Measurements from ENCODE around the gene CDH5. TPM values are rescaled to one million over a fixed set of nuclear protein-coding genes. Genes with fewer than 3 reads are reported as not detected.

Gene CDH5
- polyA plus RNA-seq, 1 of the 3 experiments (the other 2 are of a cell fraction) = not detected

DNA sequence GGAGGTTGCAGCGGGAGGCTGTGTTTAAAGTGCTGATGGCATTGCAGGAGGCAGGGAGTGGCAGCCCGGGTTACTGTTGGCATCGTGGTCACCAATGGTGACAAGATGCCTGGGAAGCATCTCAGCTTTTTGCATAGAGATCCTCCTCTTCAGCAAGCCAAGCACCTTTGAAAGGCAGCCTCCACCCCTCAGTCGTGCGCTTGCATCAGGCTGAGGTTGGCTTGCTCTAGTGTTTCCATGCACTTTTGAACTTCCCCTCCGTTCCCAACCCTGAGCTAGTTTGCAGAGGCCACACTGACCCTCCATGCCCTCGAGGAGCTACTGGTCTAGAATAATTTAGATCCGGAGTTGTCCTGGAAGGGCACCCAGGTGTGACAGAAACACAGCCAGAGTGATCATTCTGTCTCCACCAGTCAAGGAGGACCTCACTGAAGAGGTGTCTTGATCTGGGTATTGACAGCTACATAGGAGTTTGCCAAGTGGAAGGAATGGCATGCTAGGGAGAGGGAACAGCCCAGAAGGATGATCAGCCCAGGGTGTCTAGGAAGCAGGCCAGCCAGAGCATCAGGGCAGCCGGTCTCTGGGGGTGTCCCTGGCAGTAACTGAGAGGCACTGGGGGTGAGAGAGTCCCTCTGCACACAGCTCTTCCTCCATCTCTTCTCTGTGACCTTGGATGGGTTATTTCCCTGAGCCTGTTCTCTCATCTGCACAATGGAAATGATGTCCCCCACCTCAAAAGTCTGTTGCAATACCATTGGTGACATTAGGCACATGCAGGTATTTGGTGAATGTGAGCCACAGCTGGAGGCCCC, 68.3 kb downstream of the CDH5 start:
- no peak overlapping the region for H3K27ac ChIP-seq (ENCODE audit: low read depth in 2 of 2, low read length in 1 of 2)
- H3K9ac ChIP-seq = no peak overlapping the region
- no peaks in the 10 kb centered on the region for H3K9me2 ChIP-seq
- no peak overlapping the region for H2AFZ ChIP-seq (ENCODE audit: low read depth)
- CTCF ChIA-PET = no interaction called here
- DNase-seq = no peak
- peaks cover 12% of the 10 kb centered on the region for H3K27me3 ChIP-seq (ENCODE audit: insufficient read depth)
- no peaks in the 10 kb centered on the region for H4K20me1 ChIP-seq (ENCODE audit: insufficient read depth)
- WGBS (ENCODE audit: low lambda C conversion rate) = 63% methylated on average over 9 of the region's 9 CpGs
- POLR2A ChIA-PET = no interaction called here
- H3K79me2 ChIP-seq (ENCODE audit: insufficient read depth) = no peaks in the 10 kb centered on the region
- H3K9me3 ChIP-seq = no peaks in the 10 kb centered on the region
- H3K36me3 ChIP-seq (replicated peaks in 1 of 2; ENCODE audit: control insufficient read depth in 1 of 2, insufficient read depth in 2 of 2, low read length in 1 of 2) = no peaks in the 10 kb centered on the region
- no peak overlapping the region for H3K4me2 ChIP-seq
- peaks cover 4% of the 10 kb centered on the region for H3F3A ChIP-seq (replicated peaks; ENCODE audit: insufficient read depth)
- TF ChIP-seq, protein P1, sequence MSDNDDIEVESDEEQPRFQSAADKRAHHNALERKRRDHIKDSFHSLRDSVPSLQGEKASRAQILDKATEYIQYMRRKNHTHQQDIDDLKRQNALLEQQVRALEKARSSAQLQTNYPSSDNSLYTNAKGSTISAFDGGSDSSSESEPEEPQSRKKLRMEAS (IDR thresholded peaks at IDR 0.05; ENCODE audit: low read depth) = no peak
- TF ChIP-seq RFX5 (IDR thresholded peaks at IDR 0.05; ENCODE audit: low read length) = no peak
- TF ChIP-seq EZH2phosphoT487 (IDR thresholded peaks at IDR 0.05; ENCODE audit: borderline replicate concordance, low read depth) = no peak
- no peak for TF ChIP-seq YY1 (IDR thresholded peaks at IDR 0.05; ENCODE audit: low read depth)
- TF ChIP-seq, protein P2, sequence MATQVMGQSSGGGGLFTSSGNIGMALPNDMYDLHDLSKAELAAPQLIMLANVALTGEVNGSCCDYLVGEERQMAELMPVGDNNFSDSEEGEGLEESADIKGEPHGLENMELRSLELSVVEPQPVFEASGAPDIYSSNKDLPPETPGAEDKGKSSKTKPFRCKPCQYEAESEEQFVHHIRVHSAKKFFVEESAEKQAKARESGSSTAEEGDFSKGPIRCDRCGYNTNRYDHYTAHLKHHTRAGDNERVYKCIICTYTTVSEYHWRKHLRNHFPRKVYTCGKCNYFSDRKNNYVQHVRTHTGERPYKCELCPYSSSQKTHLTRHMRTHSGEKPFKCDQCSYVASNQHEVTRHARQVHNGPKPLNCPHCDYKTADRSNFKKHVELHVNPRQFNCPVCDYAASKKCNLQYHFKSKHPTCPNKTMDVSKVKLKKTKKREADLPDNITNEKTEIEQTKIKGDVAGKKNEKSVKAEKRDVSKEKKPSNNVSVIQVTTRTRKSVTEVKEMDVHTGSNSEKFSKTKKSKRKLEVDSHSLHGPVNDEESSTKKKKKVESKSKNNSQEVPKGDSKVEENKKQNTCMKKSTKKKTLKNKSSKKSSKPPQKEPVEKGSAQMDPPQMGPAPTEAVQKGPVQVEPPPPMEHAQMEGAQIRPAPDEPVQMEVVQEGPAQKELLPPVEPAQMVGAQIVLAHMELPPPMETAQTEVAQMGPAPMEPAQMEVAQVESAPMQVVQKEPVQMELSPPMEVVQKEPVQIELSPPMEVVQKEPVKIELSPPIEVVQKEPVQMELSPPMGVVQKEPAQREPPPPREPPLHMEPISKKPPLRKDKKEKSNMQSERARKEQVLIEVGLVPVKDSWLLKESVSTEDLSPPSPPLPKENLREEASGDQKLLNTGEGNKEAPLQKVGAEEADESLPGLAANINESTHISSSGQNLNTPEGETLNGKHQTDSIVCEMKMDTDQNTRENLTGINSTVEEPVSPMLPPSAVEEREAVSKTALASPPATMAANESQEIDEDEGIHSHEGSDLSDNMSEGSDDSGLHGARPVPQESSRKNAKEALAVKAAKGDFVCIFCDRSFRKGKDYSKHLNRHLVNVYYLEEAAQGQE (IDR thresholded peaks at IDR 0.05; ENCODE audit: low read depth, low read length) = no peak
- TF ChIP-seq RAD21 (IDR thresholded peaks at IDR 0.05; ENCODE audit: low read length) = no peak
- no peak for TF ChIP-seq MEF2A (IDR thresholded peaks at IDR 0.05; ENCODE audit: borderline replicate concordance, low read depth)
- TF ChIP-seq RCOR1 (IDR thresholded peaks at IDR 0.05; ENCODE audit: low read length) = no peak
- no peak for TF ChIP-seq JUND (IDR thresholded peaks at IDR 0.05)
- TF ChIP-seq SMC3 (IDR thresholded peaks at IDR 0.05; ENCODE audit: low read depth, low read length) = no peak
- TF ChIP-seq, protein P3, sequence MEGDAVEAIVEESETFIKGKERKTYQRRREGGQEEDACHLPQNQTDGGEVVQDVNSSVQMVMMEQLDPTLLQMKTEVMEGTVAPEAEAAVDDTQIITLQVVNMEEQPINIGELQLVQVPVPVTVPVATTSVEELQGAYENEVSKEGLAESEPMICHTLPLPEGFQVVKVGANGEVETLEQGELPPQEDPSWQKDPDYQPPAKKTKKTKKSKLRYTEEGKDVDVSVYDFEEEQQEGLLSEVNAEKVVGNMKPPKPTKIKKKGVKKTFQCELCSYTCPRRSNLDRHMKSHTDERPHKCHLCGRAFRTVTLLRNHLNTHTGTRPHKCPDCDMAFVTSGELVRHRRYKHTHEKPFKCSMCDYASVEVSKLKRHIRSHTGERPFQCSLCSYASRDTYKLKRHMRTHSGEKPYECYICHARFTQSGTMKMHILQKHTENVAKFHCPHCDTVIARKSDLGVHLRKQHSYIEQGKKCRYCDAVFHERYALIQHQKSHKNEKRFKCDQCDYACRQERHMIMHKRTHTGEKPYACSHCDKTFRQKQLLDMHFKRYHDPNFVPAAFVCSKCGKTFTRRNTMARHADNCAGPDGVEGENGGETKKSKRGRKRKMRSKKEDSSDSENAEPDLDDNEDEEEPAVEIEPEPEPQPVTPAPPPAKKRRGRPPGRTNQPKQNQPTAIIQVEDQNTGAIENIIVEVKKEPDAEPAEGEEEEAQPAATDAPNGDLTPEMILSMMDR (IDR thresholded peaks at IDR 0.05) = no peak
- TF ChIP-seq FOXJ3 (CRISPR knock-in tag; IDR thresholded peaks at IDR 0.05) = no peak
- TF ChIP-seq POLR2AphosphoS5 (IDR thresholded peaks at IDR 0.05; ENCODE audit: low read depth, low read length) = no peak
- no peaks in the 10 kb centered on the region for H3K4me1 ChIP-seq (ENCODE audit: control insufficient read depth in 1 of 2, insufficient read depth in 2 of 2, low read depth in 1 of 2, low read length in 1 of 2)
- no peak overlapping the region for H3K4me3 ChIP-seq (ENCODE audit: low read depth in 2 of 2, low read length in 1 of 2)
